Dendritic cell treated with granulocyte-macrophage colony-stimulating factor and Interleukin-4, amounts not matched to agents 40 ng/mL and 50 ng/mL, for 4 days (primary cell): Measurements from ENCODE around the gene SPRR2D.

ENCODE experiments used
- H3K27ac Mint-ChIP-seq: one replicate; pipeline ENCODE4 v1.8.0; 2022; ENCODE audit warnings: mild to moderate bottlenecking, mixed read lengths
- H3K27me3 Mint-ChIP-seq: one replicate; pipeline ENCODE4 v1.8.0; 2022; ENCODE audit warnings: mild to moderate bottlenecking, mixed read lengths
- H3K36me3 Mint-ChIP-seq: one replicate; pipeline ENCODE4 v1.8.0; 2022; ENCODE audit warnings: low read depth, mixed read lengths
- H3K4me1 Mint-ChIP-seq: one replicate; pipeline ENCODE4 v1.8.0; 2022; ENCODE audit warnings: low read depth, mixed read lengths
- H3K4me3 Mint-ChIP-seq: one replicate; pipeline ENCODE4 v1.8.0; 2022; ENCODE audit warnings: mild to moderate bottlenecking, moderate library complexity, mixed read lengths
- H3K9me3 Mint-ChIP-seq: one replicate; pipeline ENCODE4 v1.8.0; 2022; ENCODE audit warnings: mixed read lengths
- intact Hi-C: fragments of 100-400 bp; cut with micrococcal nuclease; formaldehyde crosslinking; loops from one replicate; pipeline ENCODE4 v1.15.0; 2022

Gene SPRR2D

GRCh38 chr1:152995842-152996241 is 45.1 kb downstream of the SPRR2D start:
- Mint-ChIP-seq H3K27me3 (peaks cover 3% of the 10 kb centered on the region), H3K4me1 (no peaks in the 10 kb centered on the region), H3K27ac (no peak overlapping the region), H3K9me3 (no peaks in the 10 kb centered on the region), H3K36me3 (no peaks in the 10 kb centered on the region), H3K4me3 (no peak overlapping the region)
- intact Hi-C loops = no loop called here

- intact Hi-C loops = no loop called here
- Mint-ChIP-seq H3K9me3 (no peaks in the 10 kb centered on the region), H3K4me3 (no peak overlapping the region), H3K36me3 (no peaks in the 10 kb centered on the region), H3K4me1 (no peaks in the 10 kb centered on the region), H3K27ac (no peak overlapping the region), H3K27me3 (peaks cover 6% of the 10 kb centered on the region)
Measured at GRCh38 chr1:152993186-152993585, 47.7 kb downstream of the SPRR2D start.
